ENCODE data around the gene KCNK2.

Gene KCNK2

DNA sequence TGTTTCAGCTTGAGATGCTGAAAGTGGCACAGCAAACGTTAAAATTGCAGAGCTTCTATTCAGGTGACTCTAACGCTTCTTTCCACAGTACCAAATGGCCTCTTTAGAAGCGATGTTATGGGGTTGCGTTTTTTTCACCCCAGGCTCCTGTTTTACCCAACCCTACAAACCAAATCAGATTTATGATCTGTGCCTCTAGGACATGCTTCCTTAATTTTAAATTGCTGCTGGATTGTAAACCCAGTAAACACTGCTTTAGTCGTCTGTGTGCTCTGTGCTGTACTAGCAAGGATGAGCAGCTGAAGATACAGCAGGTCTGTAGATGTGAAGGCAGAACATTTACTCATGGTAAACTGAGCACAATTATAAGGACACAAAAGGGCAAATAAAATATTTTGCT, 13.0 kb downstream of the KCNK2 start:
- DNase-seq (ENCODE audit: low spot score), result no peak

- DNase-seq (ENCODE audit: low spot score), result no peak
Measured at GRCh38 chr1:215101511-215101910, 19.0 kb downstream of the KCNK2 start.

DNA sequence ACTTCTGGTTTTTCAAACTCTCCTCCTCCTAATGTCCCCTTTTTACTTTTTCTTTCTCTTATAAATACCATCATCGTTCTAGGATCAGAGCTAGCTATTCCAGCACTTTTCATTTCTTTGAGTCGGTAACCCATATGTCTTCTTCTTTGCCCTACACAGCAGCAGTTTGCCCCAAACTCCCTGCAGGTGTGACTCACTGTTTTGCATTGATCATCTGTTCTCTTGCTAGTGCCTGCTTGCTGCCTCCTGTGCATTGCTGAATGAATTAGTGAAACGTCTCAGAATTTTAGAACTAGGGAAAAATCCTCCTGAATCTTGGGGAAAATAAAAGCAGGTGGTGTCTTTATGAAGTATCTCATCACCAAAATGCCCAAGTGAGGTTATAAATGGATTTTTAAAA, 21.7 kb downstream of the KCNK2 start:
- no peak for DNase-seq (ENCODE audit: low spot score)

GRCh38 chr1:215106067-215106466, 23.5 kb downstream of the KCNK2 start:
- DNase-seq (ENCODE audit: low spot score), result no peak

GRCh38 chr1:215109171-215109570, 26.6 kb downstream of the KCNK2 start:
- no peak for DNase-seq (ENCODE audit: low spot score)

GRCh38 chr1:215111916-215112315, 29.4 kb downstream of the KCNK2 start:
- no peak for DNase-seq (ENCODE audit: low spot score)

- no peak for DNase-seq (ENCODE audit: low spot score)
Measured at GRCh38 chr1:215113776-215114153, 31.2 kb downstream of the KCNK2 start.

GRCh38 chr1:215114154-215114933, 31.8 kb downstream of the KCNK2 start:
- DNase-seq (ENCODE audit: low spot score), result peak; percentile 5

DNA sequence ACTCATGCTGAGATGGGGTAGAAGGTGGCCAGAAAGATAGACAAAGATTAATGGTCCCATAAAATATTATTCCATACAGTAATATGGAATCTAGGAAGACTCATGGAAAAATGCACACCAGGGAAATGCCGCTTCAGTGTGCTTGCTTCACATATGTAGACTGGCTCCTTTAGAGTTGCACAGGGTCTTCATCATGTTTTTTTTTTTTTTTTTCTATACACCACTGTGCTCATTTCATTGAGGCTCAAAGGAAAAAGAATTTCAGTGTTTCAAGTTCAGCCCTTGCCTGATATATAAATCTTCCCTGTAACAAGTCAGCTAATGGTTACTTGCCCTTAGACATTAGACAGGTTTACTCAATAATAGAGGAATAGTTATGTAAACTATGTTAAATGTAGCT, 33.2 kb downstream of the KCNK2 start:
- no peak for DNase-seq (ENCODE audit: low spot score)

DNA sequence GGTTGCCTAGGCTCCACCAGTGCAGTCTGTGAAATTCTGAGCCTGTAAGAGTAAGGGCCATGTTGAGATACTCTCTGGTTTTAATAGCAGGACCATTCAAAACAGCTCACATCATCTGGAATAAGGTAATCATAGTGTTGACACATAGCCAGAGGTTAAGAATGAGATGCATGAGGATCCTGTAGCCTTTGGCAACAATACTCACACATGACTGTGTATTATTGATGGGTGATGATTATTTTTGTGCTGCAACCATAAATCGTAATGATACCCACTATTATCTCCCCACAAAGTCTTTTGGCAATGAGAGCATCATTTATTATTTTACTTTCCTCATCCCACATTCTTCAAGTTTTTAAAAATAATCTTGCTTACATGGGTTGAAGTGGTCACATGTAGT, 35.5 kb downstream of the KCNK2 start:
- no peak for DNase-seq (ENCODE audit: low spot score)

- DNase-seq (ENCODE audit: low spot score), result no peak
Measured at GRCh38 chr1:215119056-215119455, 36.5 kb downstream of the KCNK2 start.

DNA sequence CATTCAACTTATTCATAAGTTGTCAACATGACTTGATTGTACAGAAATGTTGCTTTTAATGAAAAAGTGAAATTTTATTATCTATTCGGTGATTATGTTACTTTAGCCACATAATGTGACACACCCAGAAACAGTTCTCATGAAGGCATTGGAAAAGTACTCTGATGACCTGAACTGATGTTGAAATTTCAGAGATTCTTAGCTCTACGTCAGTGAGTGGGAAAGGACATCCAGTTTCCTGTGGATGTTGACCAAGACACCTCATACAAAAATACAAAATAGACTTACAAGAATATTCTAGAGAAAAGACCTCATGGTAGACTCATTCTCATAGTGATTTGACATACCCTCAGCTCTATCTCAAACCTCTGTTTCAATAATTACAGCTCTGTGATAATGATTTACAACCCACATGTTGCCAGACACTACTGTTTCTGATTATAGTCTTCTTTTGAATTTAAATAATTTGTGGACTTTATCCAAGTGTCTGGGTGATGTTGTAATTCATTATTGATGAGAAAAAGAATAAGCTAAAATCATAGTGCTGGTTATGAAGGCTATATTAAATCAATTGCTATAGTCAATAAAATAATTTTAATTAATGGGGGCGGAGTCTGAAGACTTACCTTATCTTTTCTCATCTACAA, 37.3 kb downstream of the KCNK2 start:
- DNase-seq (ENCODE audit: low spot score), result no peak

- no peak for DNase-seq (ENCODE audit: low spot score)
Measured at GRCh38 chr1:215128504-215128903, 46.0 kb downstream of the KCNK2 start.

DNA sequence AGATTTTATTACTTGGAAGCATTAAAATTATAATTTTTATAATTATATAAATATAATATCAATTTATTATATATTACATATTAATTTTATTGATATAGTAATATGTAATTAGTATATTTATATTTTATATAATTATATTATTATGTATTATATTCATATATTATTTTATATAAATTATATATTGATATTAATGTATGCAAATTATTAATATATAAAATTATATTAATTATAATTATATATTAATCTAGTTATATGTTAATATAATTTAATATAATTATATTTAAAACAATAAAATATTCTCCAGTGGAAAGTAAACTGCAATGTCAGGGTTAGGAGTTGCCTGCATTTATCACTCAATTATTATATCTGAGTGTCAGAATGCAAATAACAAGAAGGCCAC, 48.8 kb downstream of the KCNK2 start:
- no peak for DNase-seq (ENCODE audit: low spot score)

DNA sequence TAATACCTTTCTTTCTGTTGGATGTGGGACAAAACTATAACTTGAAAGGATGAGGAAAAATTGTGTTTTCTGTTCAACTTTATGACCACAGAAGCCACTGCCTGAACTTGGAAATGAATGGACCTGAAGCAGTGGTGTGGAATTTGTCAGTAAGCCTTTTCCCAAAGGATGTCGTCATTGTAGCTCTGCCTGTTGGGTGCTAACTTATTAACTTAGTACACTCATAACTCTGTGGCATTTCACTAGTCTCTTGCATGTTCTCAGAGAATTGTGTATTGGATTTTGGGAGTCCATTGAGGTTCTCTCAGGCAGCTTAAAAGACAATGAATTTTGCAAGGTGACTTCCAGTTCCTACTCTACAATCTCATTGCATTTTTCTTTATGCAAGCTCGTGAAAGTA, 49.6 kb downstream of the KCNK2 start:
- peak; percentile 5 for DNase-seq (ENCODE audit: low spot score)

- DNase-seq (ENCODE audit: low spot score), result no peak
Measured at GRCh38 chr1:215133532-215133931, 51.0 kb downstream of the KCNK2 start.

- no peak for DNase-seq (ENCODE audit: low spot score)
Measured at GRCh38 chr1:215137985-215138384, 55.4 kb downstream of the KCNK2 start.

- DNase-seq (ENCODE audit: low spot score), result no peak
Measured at GRCh38 chr1:215140135-215140534, 57.6 kb downstream of the KCNK2 start.

- no peak for DNase-seq (ENCODE audit: low spot score)
Measured at GRCh38 chr1:215141460-215141859, 58.9 kb downstream of the KCNK2 start.

- DNase-seq (ENCODE audit: low spot score), result no peak
Measured at GRCh38 chr1:215143497-215143896, 61.0 kb downstream of the KCNK2 start.

- peak; percentile 12 for DNase-seq (ENCODE audit: low spot score)
Measured at GRCh38 chr1:215146240-215146975, 63.9 kb downstream of the KCNK2 start.

DNA sequence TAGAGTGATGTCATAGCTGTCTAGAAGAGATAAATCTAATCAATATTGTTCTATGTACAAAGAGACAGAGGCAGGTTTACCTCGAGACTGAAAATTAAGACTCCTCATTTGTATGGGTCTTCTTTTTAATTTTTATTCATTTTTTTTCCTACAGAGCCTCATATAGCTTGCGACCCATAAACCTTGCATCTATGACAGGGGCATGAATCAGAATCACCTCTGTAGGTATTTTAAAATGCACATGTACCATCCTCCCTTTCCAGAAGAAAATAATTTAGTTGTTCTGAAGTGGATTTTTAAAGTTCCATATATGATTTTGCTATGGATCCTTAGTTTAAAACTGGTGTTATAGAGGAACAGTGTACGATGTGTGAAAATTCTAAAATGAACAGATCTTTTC, 64.5 kb downstream of the KCNK2 start:
- no peak for DNase-seq (ENCODE audit: low spot score)
